ENCODE data around the gene LRP5.

DNA sequence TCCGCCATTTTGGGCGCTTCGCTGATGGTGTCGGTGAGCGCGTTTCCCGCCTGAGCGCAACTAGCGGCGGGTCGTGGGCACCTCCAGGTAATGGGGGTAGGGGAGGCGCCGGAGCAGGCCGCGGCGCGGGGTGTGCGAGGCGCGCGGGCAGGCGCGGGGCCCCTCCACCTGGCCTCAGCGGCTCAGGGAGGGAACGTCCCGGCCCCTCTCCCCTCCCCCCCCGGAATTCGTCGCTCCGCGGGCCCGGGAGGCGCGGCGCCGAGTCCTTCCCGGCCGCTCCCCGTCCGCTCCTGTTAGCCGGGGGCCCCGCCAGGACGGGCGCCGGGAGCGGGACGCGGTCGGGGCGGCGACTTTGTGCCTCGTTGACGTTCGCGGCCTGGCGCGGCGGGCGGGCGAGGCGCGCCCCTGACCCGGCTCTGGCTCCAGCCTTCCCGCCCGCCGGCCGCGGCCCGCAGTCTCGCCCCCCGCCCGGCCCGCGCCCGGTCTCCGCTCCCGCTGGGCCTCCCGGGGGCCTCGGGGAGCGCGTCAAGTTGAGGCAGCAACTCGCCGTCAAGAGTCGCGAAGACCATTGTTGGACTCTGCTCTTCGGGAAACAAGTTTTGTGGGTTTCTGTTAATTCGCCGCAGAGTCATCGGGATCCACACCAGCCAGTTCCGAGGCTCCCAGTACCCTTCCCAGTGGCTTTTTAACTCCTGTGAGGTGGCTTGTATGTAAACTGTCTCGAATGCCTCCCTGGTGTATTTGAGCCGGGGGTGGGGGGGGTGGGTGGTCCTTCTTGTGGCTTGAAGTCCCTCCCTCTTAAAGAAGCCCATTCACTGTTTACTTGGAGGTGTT is 148.6 kb downstream of the LRP5 start, which contains the start of gene PPP6R3:
- TF ChIP-seq, protein P1, sequence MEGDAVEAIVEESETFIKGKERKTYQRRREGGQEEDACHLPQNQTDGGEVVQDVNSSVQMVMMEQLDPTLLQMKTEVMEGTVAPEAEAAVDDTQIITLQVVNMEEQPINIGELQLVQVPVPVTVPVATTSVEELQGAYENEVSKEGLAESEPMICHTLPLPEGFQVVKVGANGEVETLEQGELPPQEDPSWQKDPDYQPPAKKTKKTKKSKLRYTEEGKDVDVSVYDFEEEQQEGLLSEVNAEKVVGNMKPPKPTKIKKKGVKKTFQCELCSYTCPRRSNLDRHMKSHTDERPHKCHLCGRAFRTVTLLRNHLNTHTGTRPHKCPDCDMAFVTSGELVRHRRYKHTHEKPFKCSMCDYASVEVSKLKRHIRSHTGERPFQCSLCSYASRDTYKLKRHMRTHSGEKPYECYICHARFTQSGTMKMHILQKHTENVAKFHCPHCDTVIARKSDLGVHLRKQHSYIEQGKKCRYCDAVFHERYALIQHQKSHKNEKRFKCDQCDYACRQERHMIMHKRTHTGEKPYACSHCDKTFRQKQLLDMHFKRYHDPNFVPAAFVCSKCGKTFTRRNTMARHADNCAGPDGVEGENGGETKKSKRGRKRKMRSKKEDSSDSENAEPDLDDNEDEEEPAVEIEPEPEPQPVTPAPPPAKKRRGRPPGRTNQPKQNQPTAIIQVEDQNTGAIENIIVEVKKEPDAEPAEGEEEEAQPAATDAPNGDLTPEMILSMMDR (conservative IDR thresholded peaks at IDR 0.05): no peak
- TF ChIP-seq EZH2 (IDR thresholded peaks at IDR 0.05; ENCODE audit: low read depth): no peak
